ENCODE data around the gene RNF144B. TPM values are rescaled to one million over a fixed set of nuclear protein-coding genes. Genes with fewer than 3 reads are reported as not detected.
A peak's percentile ranks its signal among the peaks of the same experiment; 100 is the strongest.

Gene RNF144B
- total and polyA plus RNA-seq, 2 of the 13 experiments (the other 11 are each of a cell fraction or from before 2014, with no cell fraction given) = 1.8 to 4.3 TPM

GRCh38 chr6:18386298-18386976 is 713 bp upstream of the RNF144B start (continued):
- TF ChIP-seq ZNF337 (CRISPR knock-in tag; IDR thresholded peaks at IDR 0.05; ENCODE audit: borderline replicate concordance, low read depth) (no peak), BCL6 (CRISPR knock-in tag; IDR thresholded peaks at IDR 0.05) (peak; percentile 76), GATAD2A (CRISPR knock-in tag; IDR thresholded peaks at IDR 0.05) (peak; percentile 46; the same call in 1 of the 2 replicates), ZNF781 (CRISPR knock-in tag; IDR thresholded peaks at IDR 0.05; ENCODE audit: borderline replicate concordance, not compliant biosample characterization) (no peak), ZNF251 (CRISPR knock-in tag; IDR thresholded peaks at IDR 0.05) (no peak), FOXA3 (CRISPR knock-in tag; IDR thresholded peaks at IDR 0.05) (0 out of 2 replicates have a peak, but pooled peaks have one; percentile 16), PATZ1 (CRISPR knock-in tag; IDR thresholded peaks at IDR 0.05) (peak; percentile 36; the same call in 1 of the 2 replicates), FLYWCH1 (CRISPR knock-in tag; IDR thresholded peaks at IDR 0.05) (no peak), SOX13 (IDR thresholded peaks at IDR 0.05) (no peak), SOX13 (CRISPR knock-in tag; conservative IDR thresholded peaks at IDR 0.05 in 1 of 2, IDR thresholded peaks at IDR 0.05 in 1 of 2) (peak in 1 of 2 experiments; percentile 23; a peak in 1 of 4 replicates), ZNF263 (CRISPR knock-in tag; IDR thresholded peaks at IDR 0.05) (peak; percentile 29; the same call in 1 of the 2 replicates), ZNF776 (CRISPR knock-in tag; IDR thresholded peaks at IDR 0.05) (0 out of 2 replicates have a peak, but pooled peaks have one; percentile 6), NFIC (IDR thresholded peaks at IDR 0.05; ENCODE audit: low read length) (no peak), SP140L (CRISPR knock-in tag; IDR thresholded peaks at IDR 0.05; ENCODE audit: borderline replicate concordance) (no peak), CEBPG (CRISPR knock-in tag; IDR thresholded peaks at IDR 0.05) (peak; percentile 82), TGIF2 (CRISPR knock-in tag; IDR thresholded peaks at IDR 0.05) (peak; percentile 62; the same call in 1 of the 2 replicates), FOSL2 (CRISPR knock-in tag; IDR thresholded peaks at IDR 0.05) (peak; percentile 38; the same call in 1 of the 2 replicates), ZNF607 (CRISPR knock-in tag; IDR thresholded peaks at IDR 0.05; ENCODE audit: borderline replicate concordance) (no peak), ZNF543 (CRISPR knock-in tag; IDR thresholded peaks at IDR 0.05) (0 out of 2 replicates have a peak, but pooled peaks have one; percentile 16), ZNF20 (CRISPR knock-in tag; IDR thresholded peaks at IDR 0.05) (no peak), ZKSCAN8 (CRISPR knock-in tag; IDR thresholded peaks at IDR 0.05; ENCODE audit: borderline replicate concordance) (no peak), MIXL1 (CRISPR knock-in tag; IDR thresholded peaks at IDR 0.05) (peak; percentile 9; the same call in 1 of the 2 replicates), CAMTA2 (CRISPR knock-in tag; IDR thresholded peaks at IDR 0.05; ENCODE audit: borderline replicate concordance) (no peak), ELF4 (CRISPR knock-in tag; IDR thresholded peaks at IDR 0.05; ENCODE audit: borderline replicate concordance) (no peak), REST (IDR thresholded peaks at IDR 0.05; ENCODE audit: borderline replicate concordance in 1 of 2, low read depth in 1 of 2, low read length in 2 of 2) (no peak), ZKSCAN5 (CRISPR knock-in tag; IDR thresholded peaks at IDR 0.05) (no peak)
- TF ChIP-seq, protein P1, sequence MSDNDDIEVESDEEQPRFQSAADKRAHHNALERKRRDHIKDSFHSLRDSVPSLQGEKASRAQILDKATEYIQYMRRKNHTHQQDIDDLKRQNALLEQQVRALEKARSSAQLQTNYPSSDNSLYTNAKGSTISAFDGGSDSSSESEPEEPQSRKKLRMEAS (IDR thresholded peaks at IDR 0.05) = 0 out of 2 replicates have a peak, but pooled peaks have one; percentile 11
